ENCODE data around the gene CARD6.
"Not testable (repeated sequence)": the region's sequence is repeated elsewhere in the genome, so short reads cannot be mapped to it uniquely, and the experiment has no call there.

CARD6 gene

GRCh38 chr5:40866844-40867243 lies 25.7 kb downstream of the CARD6 start:
- H3K27me3 ChIP-seq (replicated peaks): no peaks in the 10 kb centered on the region
- H3K27ac ChIP-seq: no peak overlapping the region
- no peaks in the 10 kb centered on the region for H3K36me3 ChIP-seq (replicated peaks)
- in situ Hi-C loops (cut with HindIII; ENCODE audit: low pct_ligation_motif_present, low sequenced_read_pairs): no loop called here
- no peak for TF ChIP-seq CTCF (IDR thresholded peaks at IDR 0.05; ENCODE audit: low read depth, low read length, missing control alignments)
- no peak for DNase-seq
- H3K4me3 ChIP-seq (ENCODE audit: low read depth, low read length): no peak overlapping the region

- Histone ChIP-seq H3K27me3 (replicated peaks) (no peaks in the 10 kb centered on the region), H3K4me3 (ENCODE audit: low read depth, low read length) (no peak overlapping the region), H3K36me3 (replicated peaks) (no peaks in the 10 kb centered on the region), H3K27ac (no peak overlapping the region)
- DNase-seq: no peak
- in situ Hi-C loops (cut with HindIII; ENCODE audit: low pct_ligation_motif_present, low sequenced_read_pairs): no loop called here
- TF ChIP-seq CTCF (IDR thresholded peaks at IDR 0.05; ENCODE audit: low read depth, low read length, missing control alignments): no peak
Observed at GRCh38 chr5:40869384-40869783, 28.2 kb downstream of the CARD6 start.

GRCh38 chr5:40871177-40871576 lies 30.0 kb downstream of the CARD6 start:
- no peak for DNase-seq
- H3K27ac ChIP-seq: no peak overlapping the region
- no peaks in the 10 kb centered on the region for H3K36me3 ChIP-seq (replicated peaks)
- in situ Hi-C loops (cut with HindIII; ENCODE audit: low pct_ligation_motif_present, low sequenced_read_pairs): no loop called here
- no peak overlapping the region for H3K4me3 ChIP-seq (ENCODE audit: low read depth, low read length)
- H3K27me3 ChIP-seq (replicated peaks): no peaks in the 10 kb centered on the region
- no peak for TF ChIP-seq CTCF (IDR thresholded peaks at IDR 0.05; ENCODE audit: low read depth, low read length, missing control alignments)

- in situ Hi-C loops (cut with HindIII; ENCODE audit: low pct_ligation_motif_present, low sequenced_read_pairs); DNase-seq; H3K27me3 ChIP-seq (replicated peaks); H3K4me3 ChIP-seq (ENCODE audit: low read depth, low read length); H3K27ac ChIP-seq; H3K36me3 ChIP-seq (replicated peaks): not testable (repeated sequence)
Observed at GRCh38 chr5:40872253-40872652, 31.1 kb downstream of the CARD6 start.

- no peak for DNase-seq
- no peaks in the 10 kb centered on the region for H3K36me3 ChIP-seq (replicated peaks)
- in situ Hi-C loops (cut with HindIII; ENCODE audit: low pct_ligation_motif_present, low sequenced_read_pairs): no loop called here
- TF ChIP-seq CTCF (IDR thresholded peaks at IDR 0.05; ENCODE audit: low read depth, low read length, missing control alignments): no peak
- H3K4me3 ChIP-seq (ENCODE audit: low read depth, low read length): no peak overlapping the region
- H3K27me3 ChIP-seq (replicated peaks): no peaks in the 10 kb centered on the region
- H3K27ac ChIP-seq: no peak overlapping the region
Observed at GRCh38 chr5:40873286-40873880, 32.2 kb downstream of the CARD6 start.

GRCh38 chr5:40875958-40876357 lies 34.8 kb downstream of the CARD6 start:
- H3K27me3 ChIP-seq (replicated peaks): no peaks in the 10 kb centered on the region
- no peaks in the 10 kb centered on the region for H3K36me3 ChIP-seq (replicated peaks)
- in situ Hi-C loops (cut with HindIII; ENCODE audit: low pct_ligation_motif_present, low sequenced_read_pairs): no loop called here
- no peak overlapping the region for H3K27ac ChIP-seq
- H3K4me3 ChIP-seq (ENCODE audit: low read depth, low read length): no peak overlapping the region
- no peak for DNase-seq
- no peak for TF ChIP-seq CTCF (IDR thresholded peaks at IDR 0.05; ENCODE audit: low read depth, low read length, missing control alignments)
